Suprapubic skin (tissue), 4 donors: ENCODE results near the gene CHI3L1. TPM values are rescaled to one million over a fixed set of nuclear protein-coding genes. Genes with fewer than 3 reads are reported as not detected.

Experiments
- DNase-seq, 2 donors: peaks; one replicate each; pipeline ENCODE4 v3.0.0-alpha.2; 2019; ENCODE audit warnings: low spot score in 2 of 2
- H3K27ac ChIP-seq: fragments of 200-600 bp; sonication (generic); one replicate; pipeline ENCODE4 v1.5.1; 2019
- H3K27me3 ChIP-seq: fragments of 200-600 bp; sonication (generic); one replicate; pipeline ENCODE4 v1.5.1; 2019
- H3K36me3 ChIP-seq: fragments of 200-600 bp; sonication (generic); one replicate; pipeline ENCODE4 v1.5.1; 2019
- H3K4me1 ChIP-seq: fragments of 200-600 bp; sonication (generic); one replicate; pipeline ENCODE4 v1.5.1; 2019
- H3K4me3 ChIP-seq: fragments of 200-600 bp; sonication (generic); one replicate; pipeline ENCODE4 v1.5.1; 2019; ENCODE audit warnings: mild to moderate bottlenecking
- H3K9me3 ChIP-seq: fragments of 200-600 bp; sonication (generic); one replicate; pipeline ENCODE4 v1.5.1; 2019
- CTCF ChIP-seq, 2 donors: fragments of 200-600 bp in 1 of 2; fragments of 450-650 bp in 1 of 2; sonication (generic) in 1 of 2; IDR thresholded peaks; one replicate each; pipeline ENCODE4 v1.5.1; 2016 to 2019; ENCODE audit warnings: antibody characterized with exemption in 2 of 2, mild to moderate bottlenecking in 1 of 2, moderate library complexity in 1 of 2
- EP300 ChIP-seq: sonication (generic); formaldehyde crosslinking; IDR thresholded peaks from one replicate; pipeline ENCODE4 v1.6.1; 2017; ENCODE audit warnings: antibody characterized with exemption
- POLR2A ChIP-seq, 2 donors: fragments of 450-650 bp; IDR thresholded peaks; one replicate each; pipeline ENCODE4 v1.6.1; 2017; ENCODE audit warnings: antibody characterized with exemption in 2 of 2, mild to moderate bottlenecking in 2 of 2, moderate library complexity in 2 of 2
- POLR2AphosphoS5 ChIP-seq, 3 donors: sonication (generic); formaldehyde crosslinking; IDR thresholded peaks; one replicate each; pipeline ENCODE4 v1.6.1; 2017; ENCODE audit warnings: antibody characterized with exemption in 3 of 3
- WGBS: methylation state at CpG from one replicate; pipeline ENCODE4 v1.1.5; 2018; 5-methylcytosine and 5-hydroxymethylcytosine counted together
- total RNA-seq, 4 donors: library from RNA; depleted of rRNA; stranded (reverse); fragments of >200 nt; gene quantifications; one replicate each; pipeline ENCODE4 v1.1.0, GENCODE V29; 2016

Gene CHI3L1
- total RNA-seq, 4 donors from 2014 or later = 100 to 257 (median 128) TPM

GRCh38 chr1:203211812-203212211, 25.3 kb upstream of the CHI3L1 start:
- Histone ChIP-seq H3K4me3 (no peak overlapping the region), H3K27me3 (peaks cover 1% of the 10 kb centered on the region), H3K27ac (no peak overlapping the region), H3K9me3 (no peaks in the 10 kb centered on the region), H3K4me1 (no peaks in the 10 kb centered on the region), H3K36me3 (no peaks in the 10 kb centered on the region)
- TF ChIP-seq CTCF (IDR thresholded peaks at IDR 0.05) (no peak), POLR2A (IDR thresholded peaks at IDR 0.05) (no peak), POLR2AphosphoS5 (IDR thresholded peaks at IDR 0.05) (no peak), EP300 (no peak)
- WGBS = 84% methylated on average over 3 of the region's 3 CpGs
- peak in 1 of 2 donors; percentile 3 for DNase-seq

- no peak for TF ChIP-seq POLR2AphosphoS5 (IDR thresholded peaks at IDR 0.05)
- TF ChIP-seq EP300 = no peak
- TF ChIP-seq CTCF (IDR thresholded peaks at IDR 0.05) = no peak
- TF ChIP-seq POLR2A (IDR thresholded peaks at IDR 0.05) = no peak
- peak in 1 of 2 donors; percentile 1 for DNase-seq
- no peaks in the 10 kb centered on the region for H3K4me1 ChIP-seq
- no peaks in the 10 kb centered on the region for H3K36me3 ChIP-seq
- H3K27ac ChIP-seq = no peak overlapping the region
- H3K9me3 ChIP-seq = no peaks in the 10 kb centered on the region
- no peaks in the 10 kb centered on the region for H3K27me3 ChIP-seq
- H3K4me3 ChIP-seq = no peak overlapping the region
Observed at GRCh38 chr1:203210988-203211387, 24.5 kb upstream of the CHI3L1 start.

GRCh38 chr1:203210350-203210749, 23.8 kb upstream of the CHI3L1 start:
- Histone ChIP-seq H3K27me3 (no peaks in the 10 kb centered on the region), H3K36me3 (no peaks in the 10 kb centered on the region), H3K9me3 (no peaks in the 10 kb centered on the region), H3K4me3 (no peak overlapping the region), H3K4me1 (no peaks in the 10 kb centered on the region), H3K27ac (no peak overlapping the region)
- no peak for TF ChIP-seq EP300
- TF ChIP-seq POLR2A (IDR thresholded peaks at IDR 0.05) = no peak
- no peak for TF ChIP-seq POLR2AphosphoS5 (IDR thresholded peaks at IDR 0.05)
- TF ChIP-seq CTCF (IDR thresholded peaks at IDR 0.05) = no peak
- DNase-seq = no peak

- TF ChIP-seq POLR2AphosphoS5 (IDR thresholded peaks at IDR 0.05) (no peak), EP300 (no peak), CTCF (IDR thresholded peaks at IDR 0.05) (no peak), POLR2A (IDR thresholded peaks at IDR 0.05) (no peak)
- H3K4me1 ChIP-seq = no peaks in the 10 kb centered on the region
- whole genome bisulfite sequencing = 81% methylated on average over 1 of the region's 1 CpG
Observed at GRCh38 chr1:203208181-203208580, 21.7 kb upstream of the CHI3L1 start.

GRCh38 chr1:203207751-203208150, 21.2 kb upstream of the CHI3L1 start:
- H3K4me1 ChIP-seq = no peaks in the 10 kb centered on the region
- H3K9me3 ChIP-seq = no peaks in the 10 kb centered on the region
- H3K27ac ChIP-seq = no peak overlapping the region
- WGBS = 97% methylated on average over 2 of the region's 2 CpGs
- no peaks in the 10 kb centered on the region for H3K27me3 ChIP-seq
- DNase-seq = no peak
- no peaks in the 10 kb centered on the region for H3K36me3 ChIP-seq
- no peak overlapping the region for H3K4me3 ChIP-seq
- no peak for TF ChIP-seq POLR2AphosphoS5 (IDR thresholded peaks at IDR 0.05)

More at GRCh38 chr1:203208181-203208580, 21.7 kb upstream of the CHI3L1 start:
- Histone ChIP-seq H3K36me3 (no peaks in the 10 kb centered on the region), H3K27me3 (no peaks in the 10 kb centered on the region), H3K27ac (no peak overlapping the region), H3K9me3 (no peaks in the 10 kb centered on the region), H3K4me3 (no peak overlapping the region)
- no peak for DNase-seq

- H3K27ac ChIP-seq = no peak overlapping the region
- H3K9me3 ChIP-seq = no peaks in the 10 kb centered on the region
- H3K4me1 ChIP-seq = no peaks in the 10 kb centered on the region
- H3K36me3 ChIP-seq = no peaks in the 10 kb centered on the region
- TF ChIP-seq CTCF (IDR thresholded peaks at IDR 0.05) (no peak), POLR2AphosphoS5 (IDR thresholded peaks at IDR 0.05) (no peak), EP300 (no peak), POLR2A (IDR thresholded peaks at IDR 0.05) (no peak)
- DNase-seq = no peak
- no peak overlapping the region for H3K4me3 ChIP-seq
- 85% methylated on average over 4 of the region's 5 CpGs for WGBS
- no peaks in the 10 kb centered on the region for H3K27me3 ChIP-seq
Observed at GRCh38 chr1:203206129-203206687, 19.7 kb upstream of the CHI3L1 start.
